ENCODE data around the gene SLC27A5.
"Not testable (repeated sequence)": the region's sequence is repeated elsewhere in the genome, so short reads cannot be mapped to it uniquely, and the experiment has no call there.

SLC27A5 gene

DNA sequence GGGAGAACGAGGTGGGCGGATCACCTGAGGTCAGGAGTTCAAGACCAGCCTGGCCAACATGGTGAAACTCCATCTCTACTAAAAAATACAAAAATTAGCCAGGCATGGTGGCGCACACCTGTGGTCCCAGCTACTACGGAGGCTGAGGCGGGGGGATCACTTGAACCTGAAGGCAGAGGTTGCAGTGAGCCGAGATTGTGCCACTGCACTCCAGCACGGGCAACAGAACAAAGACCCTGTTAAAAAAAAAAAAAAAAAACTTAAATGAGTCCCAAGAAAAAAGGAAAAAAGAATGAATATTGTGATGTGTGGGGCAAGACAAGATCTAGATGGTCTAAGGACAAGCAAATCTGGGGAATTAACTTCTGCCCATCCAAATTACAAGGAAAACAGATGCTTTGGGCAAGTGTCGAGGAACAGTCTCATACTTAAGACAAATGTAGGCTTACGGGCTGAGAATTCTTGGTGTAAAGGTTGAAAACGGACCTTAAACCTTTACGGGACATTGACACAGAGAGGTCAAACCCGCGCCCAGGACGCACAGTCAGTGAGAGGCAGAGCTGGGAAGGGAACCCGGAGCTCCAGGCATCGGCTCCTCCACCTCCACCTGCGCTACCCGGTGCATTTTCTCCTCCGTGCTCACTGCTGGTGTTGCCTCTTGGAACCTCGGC, 45.6 kb downstream of the SLC27A5 start:
- Histone ChIP-seq H3K9me3 (ENCODE audit: low read depth, low read length) (no peaks in the 10 kb centered on the region), H3K36me3 (ENCODE audit: insufficient read depth, low read length) (no peaks in the 10 kb centered on the region; the same call in 1 of the 2 replicates), H3K4me3 (peak overlapping the region; percentile 93), H3K9ac (ENCODE audit: insufficient read length) (peak overlapping the region; percentile 59), H3K27ac (no peak overlapping the region)
- TF ChIP-seq POLR2AphosphoS5 (IDR thresholded peaks at IDR 0.05; ENCODE audit: borderline replicate concordance, low read depth, low read length) (no peak), EZH2 (IDR thresholded peaks at IDR 0.05) (no peak), FOXP2 (optimal IDR thresholded peaks at IDR 0.05; ENCODE audit: control extremely low read depth, extremely low read length, insufficient read depth) (no peak)
- DNase-seq (ENCODE audit: low read depth, low spot score), result no peak

DNA sequence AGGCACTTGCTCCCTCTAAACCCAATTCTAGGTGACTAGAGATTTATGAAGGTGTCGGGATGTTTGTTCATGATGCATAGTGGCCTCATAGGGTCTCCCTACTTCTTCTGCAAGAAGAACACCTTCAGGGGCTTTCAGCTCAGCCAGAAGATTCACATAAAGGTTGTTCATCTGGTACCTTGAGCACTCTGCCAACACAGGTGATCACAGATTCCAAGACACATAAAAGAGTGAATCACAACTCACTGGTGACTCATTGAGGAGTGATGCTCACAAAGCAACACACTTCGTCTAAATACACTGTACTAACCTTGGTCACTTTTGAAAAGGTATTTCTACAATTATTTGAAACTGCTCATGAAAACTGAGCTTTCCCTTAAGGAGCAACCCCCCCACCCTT, 51.8 kb downstream of the SLC27A5 start:
- Histone ChIP-seq H3K36me3 (ENCODE audit: insufficient read depth, low read length) (no peaks in the 10 kb centered on the region), H3K9ac (ENCODE audit: insufficient read length) (no peak overlapping the region), H3K27ac (no peak overlapping the region), H3K4me3 (no peak overlapping the region), H3K9me3 (ENCODE audit: low read depth, low read length) (no peaks in the 10 kb centered on the region)
- TF ChIP-seq POLR2AphosphoS5 (IDR thresholded peaks at IDR 0.05; ENCODE audit: borderline replicate concordance, low read depth, low read length), result no peak
- DNase-seq (ENCODE audit: low read depth, low spot score), result no peak

DNA sequence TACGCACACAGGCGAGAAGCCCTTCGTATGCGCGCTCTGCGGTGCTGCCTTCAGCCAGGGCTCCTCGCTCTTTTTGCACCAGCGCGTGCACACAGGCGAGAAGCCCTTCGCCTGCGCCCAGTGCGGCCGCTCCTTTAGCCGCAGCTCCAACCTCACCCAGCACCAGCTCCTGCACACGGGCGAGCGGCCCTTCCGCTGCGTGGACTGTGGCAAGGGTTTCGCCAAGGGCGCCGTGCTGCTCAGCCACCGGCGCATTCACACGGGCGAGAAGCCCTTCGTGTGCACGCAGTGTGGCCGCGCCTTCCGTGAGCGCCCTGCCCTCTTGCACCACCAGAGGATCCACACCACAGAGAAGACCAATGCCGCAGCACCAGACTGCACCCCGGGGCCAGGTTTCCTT, 55.7 kb downstream of the SLC27A5 start:
- Histone ChIP-seq H3K27ac (no peak overlapping the region), H3K4me3 (no peak overlapping the region), H3K9me3 (ENCODE audit: low read depth, low read length) (no peaks in the 10 kb centered on the region), H3K36me3 (ENCODE audit: insufficient read depth, low read length) (no peaks in the 10 kb centered on the region), H3K9ac (ENCODE audit: insufficient read length) (no peak overlapping the region)
- DNase-seq (ENCODE audit: low read depth, low spot score), result no peak
- no peak for TF ChIP-seq FOXP2 (optimal IDR thresholded peaks at IDR 0.05; ENCODE audit: control extremely low read depth, extremely low read length, insufficient read depth)
- no peak for TF ChIP-seq POLR2AphosphoS5 (IDR thresholded peaks at IDR 0.05; ENCODE audit: borderline replicate concordance, low read depth, low read length)
- no peak for TF ChIP-seq EZH2 (IDR thresholded peaks at IDR 0.05)

DNA sequence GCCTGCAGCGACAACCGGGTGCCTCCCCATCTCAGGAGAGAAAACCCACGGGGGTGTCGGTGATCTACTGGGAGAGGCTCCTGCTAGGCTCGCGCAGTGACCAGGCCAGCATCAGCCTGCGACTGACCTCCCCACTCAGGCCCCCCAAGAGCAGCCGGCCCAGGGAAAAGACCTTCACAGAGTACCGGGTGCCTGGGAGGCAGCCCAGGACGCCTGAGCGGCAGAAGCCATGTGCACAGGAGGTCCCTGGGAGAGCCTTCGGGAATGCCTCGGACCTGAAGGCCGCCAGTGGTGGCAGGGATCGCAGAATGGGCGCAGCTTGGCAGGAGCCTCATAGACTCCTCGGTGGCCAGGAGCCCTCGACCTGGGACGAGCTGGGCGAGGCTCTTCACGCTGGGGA, 56.5 kb downstream of the SLC27A5 start:
- no peak for TF ChIP-seq POLR2AphosphoS5 (IDR thresholded peaks at IDR 0.05; ENCODE audit: borderline replicate concordance, low read depth, low read length)
- H3K4me3 ChIP-seq, result no peak overlapping the region
- no peaks in the 10 kb centered on the region for H3K36me3 ChIP-seq (ENCODE audit: insufficient read depth, low read length)
- H3K9me3 ChIP-seq (ENCODE audit: low read depth, low read length), result no peaks in the 10 kb centered on the region
- no peak overlapping the region for H3K27ac ChIP-seq
- no peak for DNase-seq (ENCODE audit: low read depth, low spot score)
- H3K9ac ChIP-seq (ENCODE audit: insufficient read length), result no peak overlapping the region

DNA sequence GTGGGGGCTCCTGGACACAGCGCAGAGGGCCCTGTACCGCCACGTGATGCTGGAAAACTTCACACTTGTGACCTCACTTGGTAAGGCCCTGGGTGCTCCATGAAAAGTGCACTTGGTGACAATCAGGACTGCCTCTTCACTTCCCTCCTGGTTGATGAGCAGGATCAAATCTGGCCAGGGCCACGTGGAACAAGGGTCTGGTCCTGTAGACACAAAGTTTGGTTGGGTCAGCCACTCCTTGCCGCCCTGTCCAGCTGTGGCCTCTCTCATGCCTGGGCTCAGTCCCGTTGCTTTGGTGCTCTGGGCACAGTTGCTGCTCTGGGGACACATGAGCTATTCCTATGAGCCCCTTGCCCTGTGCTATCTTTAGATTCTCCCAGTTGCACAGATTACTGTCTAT, 58.0 kb downstream of the SLC27A5 start:
- no peak for DNase-seq (ENCODE audit: low read depth, low spot score)
- no peak overlapping the region for H3K9ac ChIP-seq (ENCODE audit: insufficient read length)

DNA sequence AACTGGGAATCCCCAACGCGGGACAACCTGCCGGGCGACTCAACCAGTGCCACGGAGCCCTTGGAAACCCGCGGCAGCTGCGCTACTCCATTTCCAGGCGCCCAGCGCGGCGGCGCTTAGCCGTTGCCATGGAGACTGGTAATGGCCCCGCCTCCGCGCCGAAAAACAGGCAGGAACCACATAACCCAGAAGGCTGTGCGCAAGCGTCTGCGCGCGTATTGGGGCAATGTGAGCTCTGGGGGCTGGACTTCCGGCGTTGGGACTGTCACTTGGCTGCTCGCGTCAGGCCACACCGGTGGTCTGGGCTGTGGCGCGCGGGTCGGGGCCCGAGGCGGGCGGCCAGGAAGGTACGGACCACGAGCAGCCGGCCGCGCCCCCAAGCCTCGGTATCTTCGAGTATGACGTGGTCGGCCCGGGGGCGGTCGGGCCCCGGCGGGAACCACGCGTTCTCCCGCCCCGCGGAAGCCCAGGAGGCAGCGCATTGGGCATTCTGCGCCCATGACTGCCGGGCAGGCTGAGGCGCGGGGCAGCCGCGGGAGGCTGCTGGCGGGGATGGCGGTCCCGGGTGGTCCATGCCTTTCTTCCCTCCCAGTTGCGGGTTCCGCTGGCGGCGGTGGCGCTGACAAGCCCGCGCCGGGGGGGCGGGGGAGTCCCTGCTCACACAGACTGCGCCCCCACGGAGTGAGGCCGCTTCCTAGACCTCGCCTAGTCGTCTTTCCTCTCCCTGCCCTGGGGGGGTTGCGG, 60.3 kb downstream of the SLC27A5 start, which contains the start of gene ZNF324B:
ZNF324B (plus strand) TSS at position 265 of the 744 bp plus-strand sequence. CDS start 2,080 bp downstream, outside the sequence.
- Histone ChIP-seq H3K9ac (ENCODE audit: insufficient read length) (peak within 1 kb of the TSS; percentile 65), H3K9me3 (ENCODE audit: low read depth, low read length) (no peaks in the 10 kb centered on the region), H3K4me3 (peak within 1 kb of the TSS; percentile 93), H3K36me3 (ENCODE audit: insufficient read depth, low read length) (no peaks in the 10 kb centered on the region), H3K27ac (no peak within 1 kb of the TSS)
- DNase-seq (ENCODE audit: low read depth, low spot score), result peak; percentile 88
- TF ChIP-seq EZH2 (IDR thresholded peaks at IDR 0.05) (no peak), POLR2AphosphoS5 (IDR thresholded peaks at IDR 0.05; ENCODE audit: borderline replicate concordance, low read depth, low read length) (peak; percentile 82)

More for the DNA sequence above, 58.0 kb downstream of the SLC27A5 start:
- Histone ChIP-seq H3K27ac (no peak overlapping the region), H3K9me3 (ENCODE audit: low read depth, low read length) (no peaks in the 10 kb centered on the region), H3K36me3 (ENCODE audit: insufficient read depth, low read length) (no peaks in the 10 kb centered on the region), H3K4me3 (no peak overlapping the region)
- no peak for TF ChIP-seq FOXP2 (optimal IDR thresholded peaks at IDR 0.05; ENCODE audit: control extremely low read depth, extremely low read length, insufficient read depth)
- TF ChIP-seq EZH2 (IDR thresholded peaks at IDR 0.05), result no peak
- TF ChIP-seq POLR2AphosphoS5 (IDR thresholded peaks at IDR 0.05; ENCODE audit: borderline replicate concordance, low read depth, low read length), result no peak

DNA sequence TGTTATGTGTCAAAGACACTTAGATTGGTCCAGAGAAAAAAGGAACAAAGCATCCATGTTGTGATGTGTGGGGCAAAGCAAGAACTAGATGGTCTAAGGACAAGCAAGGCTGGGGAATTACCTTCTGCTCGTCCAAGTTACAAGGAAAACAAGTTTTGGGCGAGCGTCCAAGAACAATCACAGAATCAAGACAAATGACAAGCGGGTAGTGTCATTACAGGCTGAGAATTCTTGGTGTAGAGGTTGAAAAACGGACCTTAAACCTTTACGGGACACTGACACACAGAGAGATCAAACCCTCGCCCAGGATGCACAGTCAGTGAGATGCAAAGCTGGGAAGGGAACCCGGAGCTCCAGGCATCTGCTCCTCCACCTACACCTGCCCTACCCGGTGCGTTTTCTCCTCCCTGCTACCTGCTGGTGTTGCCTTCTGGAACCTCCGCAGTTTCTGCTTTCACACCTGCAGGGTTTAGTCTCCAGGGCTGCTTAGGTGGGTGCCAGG, 60.9 kb downstream of the SLC27A5 start:
- H3K27ac ChIP-seq, result no peak overlapping the region
- peak overlapping the region; percentile 93 for H3K4me3 ChIP-seq
- no peak for TF ChIP-seq FOXP2 (optimal IDR thresholded peaks at IDR 0.05; ENCODE audit: control extremely low read depth, extremely low read length, insufficient read depth)
- TF ChIP-seq POLR2AphosphoS5 (IDR thresholded peaks at IDR 0.05; ENCODE audit: borderline replicate concordance, low read depth, low read length), result no peak
- TF ChIP-seq EZH2 (IDR thresholded peaks at IDR 0.05), result no peak
- no peaks in the 10 kb centered on the region for H3K36me3 ChIP-seq (ENCODE audit: insufficient read depth, low read length)
- no peak overlapping the region for H3K9ac ChIP-seq (ENCODE audit: insufficient read length)
- no peaks in the 10 kb centered on the region for H3K9me3 ChIP-seq (ENCODE audit: low read depth, low read length)
- no peak for DNase-seq (ENCODE audit: low read depth, low spot score)

DNA sequence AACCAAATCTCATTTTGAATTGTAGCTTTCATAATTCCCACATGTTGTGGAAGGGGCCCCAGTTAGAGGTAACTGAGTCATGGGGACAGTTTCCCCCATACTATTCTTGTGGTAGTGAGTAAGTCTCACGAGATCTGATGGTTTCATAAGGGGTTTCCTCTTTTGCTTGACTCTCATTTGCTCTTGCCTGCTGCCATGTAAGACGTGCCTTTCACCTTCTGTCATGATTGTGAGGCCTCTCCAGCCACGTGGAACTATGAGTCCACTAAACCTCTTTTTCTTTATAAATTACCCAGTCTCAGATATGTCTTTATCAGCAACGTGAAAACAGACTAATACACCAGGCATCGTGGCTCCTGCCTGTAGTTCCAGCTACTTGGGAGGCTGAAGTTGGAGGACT, 61.8 kb downstream of the SLC27A5 start:
- DNase-seq (ENCODE audit: low read depth, low spot score); H3K9me3 ChIP-seq (ENCODE audit: low read depth, low read length); H3K36me3 ChIP-seq (ENCODE audit: insufficient read depth, low read length); H3K27ac ChIP-seq; H3K9ac ChIP-seq (ENCODE audit: insufficient read length); H3K4me3 ChIP-seq: not testable (repeated sequence)

DNA sequence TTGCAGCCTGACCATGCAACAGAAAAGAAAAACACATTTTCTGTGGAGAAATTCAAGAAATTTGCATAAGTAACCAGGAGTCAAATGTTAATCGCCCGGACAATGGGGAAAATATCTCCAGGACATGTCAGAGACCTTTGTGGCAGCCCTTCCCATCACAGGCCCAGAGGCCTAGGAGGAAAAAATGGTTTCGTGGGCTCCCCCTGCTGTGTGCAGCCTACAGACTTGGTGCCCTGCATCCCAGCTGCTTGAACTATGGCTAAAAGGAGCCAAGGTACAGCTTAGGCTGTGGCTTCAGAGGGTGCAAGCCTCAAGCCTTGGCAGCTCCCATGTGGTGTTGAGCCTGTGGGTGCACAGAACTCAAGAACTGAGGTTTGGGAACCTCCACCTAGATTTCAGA, 62.9 kb downstream of the SLC27A5 start:
- not testable (repeated sequence) for H3K27ac ChIP-seq; H3K9ac ChIP-seq (ENCODE audit: insufficient read length); H3K4me3 ChIP-seq; H3K36me3 ChIP-seq (ENCODE audit: insufficient read depth, low read length); H3K9me3 ChIP-seq (ENCODE audit: low read depth, low read length); DNase-seq (ENCODE audit: low read depth, low spot score)
